ENCODE results near the gene CCDC188.

DNA sequence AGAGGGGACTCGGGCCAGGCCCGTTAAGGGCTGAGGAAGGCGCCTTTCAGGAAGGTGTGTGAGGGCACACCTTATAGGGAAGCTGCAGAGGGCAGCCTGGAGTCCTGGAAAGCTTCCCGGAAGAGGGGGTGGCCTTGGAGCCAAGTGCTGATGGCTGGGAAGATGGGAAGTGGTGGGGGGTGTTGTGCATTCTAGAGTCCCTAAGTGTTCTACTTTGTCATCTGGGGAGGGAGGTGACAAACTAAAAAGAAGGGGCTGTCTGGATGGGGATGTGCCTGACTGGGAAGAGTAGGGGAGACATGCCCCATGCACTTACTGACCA is 12.5 kb downstream of the CCDC188 start:
- TF ChIP-seq POLR2A (IDR thresholded peaks at IDR 0.05; ENCODE audit: low read depth, low read length), result no peak
- TF ChIP-seq CHD1 (IDR thresholded peaks at IDR 0.05; ENCODE audit: low read depth, low read length), result no peak
